GM12878 (cell line): ENCODE measurements around the gene CDYL2. TPM values are rescaled to one million over a fixed set of nuclear protein-coding genes. Genes with fewer than 3 reads are reported as not detected.

ENCODE experiments used
- ATAC-seq: fragments of 200-7000 bp; cut with Tn5 transposase; 3 replicates; pipeline ENCODE4 v1.9.1; 2020; ENCODE audit warnings: mild to moderate bottlenecking, moderate library complexity
- BruUV-seq: library from RNA; stranded (reverse); fragments of 400-500 nt; replicated peaks from 2 replicates; lab custom pipeline; 2021; lab: Mats Ljungman, UMichigan
- CTCF ChIA-PET: fragments of 300-600 bp; sonication (Branson Sonifier 250); formaldehyde crosslinking; extraction: SDS; loops from one replicate; lab custom pipeline; 2021; ENCODE audit warnings: inconsistent platforms; lab: Yijun Ruan, JAX
- POLR2A ChIA-PET: fragments of 350-600 bp; formaldehyde crosslinking; extraction: SDS; loops from one replicate; lab custom pipeline; 2021; ENCODE audit warnings: inconsistent platforms; lab: Charles Lee
- RAD21 ChIA-PET: fragments of 300-600 bp; sonication (Branson Sonifier 250); formaldehyde crosslinking; loops from one replicate; lab custom pipeline; 2023; ENCODE audit warnings: antibody characterized with exemption; ENCODE audit not compliant: unreplicated experiment; lab: Charles Lee
- SMC1A ChIA-PET: fragments of 300-600 bp; sonication (Branson Sonifier 250); formaldehyde crosslinking; loops from one replicate; lab custom pipeline; 2023; ENCODE audit not compliant: unreplicated experiment, uncharacterized antibody; lab: Charles Lee
- DNase-seq: peaks from one replicate; pipeline ENCODE4 v3.0.0-alpha.2; 2011; ENCODE audit warnings: low read depth, low spot score
- FAIRE-seq: peaks from 3 replicates; lab custom pipeline; 2011; peaks lifted over from hg19 to GRCh38; lab: Jason Lieb, UNC
- H2AFZ ChIP-seq: 2 replicates; pipeline ENCODE4 v1.6.0; 2011; ENCODE audit warnings: low read depth, low read length, control low read depth; ENCODE audit not compliant: control insufficient read depth
- H3K27ac ChIP-seq: 2 replicates; pipeline ENCODE4 v1.5.1; 2011; ENCODE audit warnings: control low read depth; ENCODE audit not compliant: control insufficient read depth, insufficient read depth
- H3K27me3 ChIP-seq, 2 experiments: replicated peaks in 1 of 2; 2 replicates each; pipeline versions ENCODE4 v1.6.0 to v1.6.1; 2011; ENCODE audit warnings: low read length in 1 of 2; ENCODE audit not compliant: control insufficient read depth in 2 of 2, insufficient read depth in 2 of 2
- H3K36me3 ChIP-seq, 2 experiments: 2 replicates each; pipeline ENCODE4 v1.5.1; 2011; ENCODE audit warnings: low read length in 1 of 2; ENCODE audit not compliant: control insufficient read depth in 2 of 2, insufficient read depth in 2 of 2
- H3K4me1 ChIP-seq: 2 replicates; pipeline ENCODE4 v1.6.1; 2011; ENCODE audit warnings: mild to moderate bottlenecking, low read length, moderate library complexity, mixed read lengths; ENCODE audit not compliant: control insufficient read depth, insufficient read depth
- H3K4me2 ChIP-seq: 2 replicates; pipeline ENCODE4 v1.6.0; 2011; ENCODE audit warnings: control low read depth; ENCODE audit not compliant: control insufficient read depth, insufficient read depth
- H3K4me3 ChIP-seq: fragments of 200-600 bp; sonication (generic); 2 replicates; pipeline ENCODE4 v1.5.1; 2016
- H3K79me2 ChIP-seq: 2 replicates; pipeline ENCODE4 v1.6.0; 2011; ENCODE audit warnings: low read length; ENCODE audit not compliant: control insufficient read depth, insufficient read depth
- H3K9ac ChIP-seq: 2 replicates; pipeline ENCODE4 v1.8.0; 2011; ENCODE audit warnings: low read length, control low read depth, mixed read lengths; ENCODE audit not compliant: control insufficient read depth, insufficient read depth
- H3K9me3 ChIP-seq: replicated peaks from 3 replicates; pipeline ENCODE4 v1.5.1; 2011; ENCODE audit warnings: mild to moderate bottlenecking, low read length; ENCODE audit not compliant: control insufficient read depth, insufficient read depth
- H4K20me1 ChIP-seq: 2 replicates; pipeline ENCODE4 v1.6.0; 2011; ENCODE audit not compliant: control insufficient read depth, insufficient read depth
- BACH1 ChIP-seq: fragments of 450-650 bp; IDR thresholded peaks from 2 replicates; pipeline ENCODE4 v1.6.1; 2017; ENCODE audit warnings: mild to moderate bottlenecking, borderline replicate concordance
- BHLHE40 ChIP-seq, 2 experiments: fragments of 450-650 bp in 1 of 2; IDR thresholded peaks; 2 replicates each; pipeline ENCODE4 v1.6.1; 2011 to 2017; ENCODE audit warnings: low read depth in 2 of 2, borderline replicate concordance in 1 of 2, improper control_type of control experiment in 1 of 2, low read length in 1 of 2, mild to moderate bottlenecking in 1 of 2
- CEBPB ChIP-seq, 2 experiments: fragments of 150-350 bp in 1 of 2; IDR thresholded peaks; 2 replicates each; pipeline ENCODE4 v1.6.1; 2012 to 2014; ENCODE audit warnings: low read depth in 2 of 2, low read length in 2 of 2, borderline replicate concordance in 1 of 2, inconsistent platforms in 1 of 2
- CREB1 ChIP-seq: IDR thresholded peaks from 2 replicates; pipeline ENCODE4 v1.6.1; 2012; ENCODE audit warnings: low read depth, mild to moderate bottlenecking, inconsistent platforms
- CREM ChIP-seq: IDR thresholded peaks from 2 replicates; pipeline ENCODE4 v1.6.1; 2014; ENCODE audit warnings: antibody characterized with exemption, low read depth
- EED ChIP-seq: sonication (generic); IDR thresholded peaks from 2 replicates; pipeline ENCODE4 v1.6.1; 2016; ENCODE audit warnings: antibody characterized with exemption, low read depth
- IKZF2 ChIP-seq, 2 experiments: fragments of 450-650 bp; IDR thresholded peaks; 2 replicates each; pipeline ENCODE4 v1.6.1; 2017; ENCODE audit warnings: mild to moderate bottlenecking in 2 of 2, moderate library complexity in 2 of 2
- JUND ChIP-seq: IDR thresholded peaks from 2 replicates; pipeline ENCODE4 v1.6.1; 2012; ENCODE audit warnings: low read depth, mild to moderate bottlenecking, low read length, improper control_type of control experiment, moderate library complexity
- MLLT1 ChIP-seq: fragments of 450-650 bp; IDR thresholded peaks from 2 replicates; pipeline ENCODE4 v1.6.1; 2016; ENCODE audit warnings: mild to moderate bottlenecking
- PAX5 ChIP-seq: IDR thresholded peaks from 2 replicates; pipeline ENCODE4 v1.6.1; 2011; ENCODE audit warnings: low read depth, low read length, borderline replicate concordance
- POU2F2 ChIP-seq: IDR thresholded peaks from 3 replicates; pipeline ENCODE4 v1.6.1; 2011; ENCODE audit warnings: low read depth, mild to moderate bottlenecking, low read length, borderline replicate concordance
- RB1 ChIP-seq: fragments of 450-650 bp; formaldehyde crosslinking; IDR thresholded peaks from 2 replicates; pipeline ENCODE4 v1.6.1; 2017; ENCODE audit warnings: mild to moderate bottlenecking, borderline replicate concordance
- SRF ChIP-seq, 2 experiments: IDR thresholded peaks; 2 replicates each; pipeline ENCODE4 v1.6.1; 2011; ENCODE audit warnings: low read depth in 2 of 2, low read length in 2 of 2, mild to moderate bottlenecking in 1 of 2, moderate library complexity in 1 of 2
- STAT1 ChIP-seq: fragments of 450-650 bp; conservative IDR thresholded peaks from 2 replicates; pipeline ENCODE4 v1.6.1; 2014; ENCODE audit warnings: antibody characterized with exemption, mild to moderate bottlenecking
- WGBS: methylation state at CpG from one replicate; pipeline ENCODE4 v1.1.6; 2016; ENCODE audit warnings: low lambda C conversion rate; ENCODE audit not compliant: insufficient replicate concordance, insufficient coverage; ENCODE audit errors: missing lambda C conversion rate; 5-methylcytosine and 5-hydroxymethylcytosine counted together
- in situ Hi-C: fragments of 300-500 bp; cut with MboI; formaldehyde crosslinking; loops from 9 replicates; pipeline ENCODE4 v1.14.3; 2018; ENCODE audit warnings: mixed read lengths
- intact Hi-C: fragments of 100-400 bp; cut with micrococcal nuclease; formaldehyde crosslinking; loops from one replicate; pipeline ENCODE4 v1.14.2; 2022; ENCODE audit not compliant: unreplicated experiment
- polyA plus RNA-seq, 11 experiments: library from polyadenylated mRNA; depleted of rRNA in 4 of 11; unstranded in 6 of 11; stranded (reverse) in 5 of 11; fragments of >200 nt; fragmentation: Nextera tagmentation in 4 of 11; fragmentation: Illumina TruSeq in 1 of 11; extraction: Ambion mirVana in 4 of 11; extraction: Trizol in 1 of 11; gene quantifications; 1 replicate in 1 of 11; 2 replicates in 10 of 11; pipeline versions ENCODE4 v1.2.1 to v1.2.3, GENCODE V29; 2011 to 2016; ENCODE audit warnings: inconsistent platforms in 2 of 11, missing spikeins in 2 of 11, low read depth in 1 of 11
- total RNA-seq, 4 experiments: library from RNA; depleted of rRNA in 3 of 4; stranded (reverse); fragments of >200 nt in 3 of 4; fragmentation: Illumina TruSeq in 1 of 4; extraction: Trizol in 1 of 4; gene quantifications; 2 replicates each; pipeline versions ENCODE4 v1.2.1 to v1.2.3, GENCODE V29; 2013 to 2021

CDYL2 gene
- total and polyA plus RNA-seq, 10 of the 15 experiments (the other 5 are each of a cell fraction or from before 2014, with no cell fraction given) = 0.27 to 22.9 (median 3.9) TPM

- RAD21 ChIA-PET = no interaction called here
- intact Hi-C loops (no loop called here), in situ Hi-C loops (no loop called here)
- Histone ChIP-seq H3K79me2 (no peaks in the 10 kb centered on the region), H3K4me2 (no peak overlapping the region), H3K4me3 (no peak overlapping the region), H2AFZ (no peak overlapping the region), H3K9me3 (no peaks in the 10 kb centered on the region), H3K27ac (no peak overlapping the region), H4K20me1 (no peaks in the 10 kb centered on the region; the same call in 1 of the 2 replicates), H3K27me3 (peaks cover 0 to 5% of the 10 kb centered on the region in 2 experiments; a peak in 1 of 4 replicates), H3K9ac (no peak overlapping the region), H3K36me3 (no peaks in the 10 kb centered on the region), H3K4me1 (no peaks in the 10 kb centered on the region)
- no peak for DNase-seq
- SMC1A ChIA-PET = no interaction called here
- POLR2A ChIA-PET = no interaction called here
- CTCF ChIA-PET = no interaction called here
- no peak for FAIRE-seq
- 62% methylated on average over 5 of the region's 5 CpGs for WGBS
- ATAC-seq = no peak
- TF ChIP-seq RB1 (no peak), CREM (no peak), POU2F2 (no peak), JUND (no peak), CEBPB (IDR thresholded peaks at IDR 0.05; ENCODE audit: borderline replicate concordance in 1 of 2, low read depth in 2 of 2, low read length in 2 of 2) (no peak), EED (no peak), STAT1 (no peak), CREB1 (no peak), MLLT1 (no peak), BHLHE40 (IDR thresholded peaks at IDR 0.05; ENCODE audit: borderline replicate concordance in 1 of 2, low read depth in 2 of 2, low read length in 1 of 2) (no peak), SRF (IDR thresholded peaks at IDR 0.05; ENCODE audit: low read depth in 2 of 2, low read length in 2 of 2) (no peak), PAX5 (no peak), IKZF2 (IDR thresholded peaks at IDR 0.05) (no peak), BACH1 (no peak)
- no TSS peak for BruUV-seq
Measured at GRCh38 chr16:80557037-80557436, 247.4 kb downstream of the CDYL2 start.
